UCSD-AML1 (cell line): Measurements from ENCODE around the gene EFTUD2.
A peak's percentile ranks its signal among the peaks of the same experiment; 100 is the strongest.
"Not testable (repeated sequence)": the region's sequence is repeated elsewhere in the genome, so short reads cannot be mapped to it uniquely, and the experiment has no call there.

Experiments used
- DNase-seq: peaks from one replicate; lab custom pipeline; 2025; ENCODE audit not compliant: unreplicated experiment; lab: John Stamatoyannopoulos, UW

Gene EFTUD2

GRCh38 chr17:44899074-44899782 lies at the start of gene EFTUD2:
EFTUD2 (minus strand) TSS chr17:44899445; CDS start chr17:44894521, 4,924 bp downstream.
- peak; percentile 91 for DNase-seq

- no peak for DNase-seq
Observed at GRCh38 chr17:44948315-44948795, 49.1 kb upstream of the EFTUD2 start.

GRCh38 chr17:44947461-44948314 lies 48.4 kb upstream of the EFTUD2 start, which contains the start of gene KIF18B:
KIF18B (minus strand) TSS chr17:44947773; CDS start chr17:44936344, 11,429 bp downstream.
- DNase-seq = peak; percentile 88

- DNase-seq = not testable (repeated sequence)
Observed at GRCh38 chr17:44945652-44946051, 46.4 kb upstream of the EFTUD2 start.

DNA sequence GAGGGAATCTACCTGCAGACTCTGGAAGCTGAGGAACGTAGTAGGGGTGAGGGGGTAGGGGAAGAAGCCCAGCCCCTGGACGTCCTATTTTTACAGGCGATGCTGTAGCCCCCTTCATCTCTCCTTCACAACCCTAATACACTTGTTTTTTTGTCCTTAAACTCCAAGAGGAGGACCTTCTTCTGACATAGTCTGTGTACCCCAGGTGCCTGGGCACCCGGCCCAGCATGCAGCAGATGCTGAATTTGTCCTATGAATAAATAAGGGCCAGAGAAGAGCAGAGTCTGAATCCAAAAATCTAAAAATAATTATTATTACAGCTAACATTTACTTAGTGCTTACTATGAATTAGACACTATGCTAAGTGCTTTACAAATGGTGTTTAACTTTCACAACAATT lies 43.2 kb upstream of the EFTUD2 start:
- no peak for DNase-seq

DNA sequence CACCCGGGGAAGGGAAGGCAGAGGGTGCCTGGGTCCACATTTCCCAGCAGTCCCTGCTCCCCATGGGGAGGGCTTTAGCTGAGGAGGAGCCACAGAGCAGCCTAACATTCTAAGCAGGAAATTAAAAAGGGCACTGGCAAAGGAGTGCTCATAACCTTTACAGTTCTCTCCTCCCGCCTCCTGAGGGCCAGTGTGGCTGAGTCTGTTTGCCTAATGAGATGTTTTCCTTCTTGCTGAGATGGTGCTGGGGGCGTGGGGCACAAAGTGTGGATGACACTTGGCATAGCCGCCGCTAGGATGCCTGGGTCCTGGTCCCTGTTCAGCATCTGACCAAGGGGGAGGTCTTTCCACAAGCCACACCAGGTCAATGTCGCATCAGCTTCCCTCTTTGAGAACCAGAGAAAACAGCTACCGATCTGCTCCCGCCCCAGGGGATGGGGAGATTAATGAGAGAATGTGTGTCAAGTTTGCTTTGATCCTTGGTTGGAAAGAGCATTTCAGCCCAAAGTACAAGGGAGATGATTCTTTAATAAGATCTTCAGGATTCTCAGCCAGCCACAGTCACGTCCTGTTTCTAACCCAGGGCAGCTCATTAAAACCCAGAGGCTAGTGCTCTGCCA lies 42.6 kb upstream of the EFTUD2 start:
- no peak for DNase-seq

GRCh38 chr17:44940768-44941167 lies 41.5 kb upstream of the EFTUD2 start:
- DNase-seq = no peak

GRCh38 chr17:44940317-44940716 lies 41.1 kb upstream of the EFTUD2 start:
- no peak for DNase-seq

DNA sequence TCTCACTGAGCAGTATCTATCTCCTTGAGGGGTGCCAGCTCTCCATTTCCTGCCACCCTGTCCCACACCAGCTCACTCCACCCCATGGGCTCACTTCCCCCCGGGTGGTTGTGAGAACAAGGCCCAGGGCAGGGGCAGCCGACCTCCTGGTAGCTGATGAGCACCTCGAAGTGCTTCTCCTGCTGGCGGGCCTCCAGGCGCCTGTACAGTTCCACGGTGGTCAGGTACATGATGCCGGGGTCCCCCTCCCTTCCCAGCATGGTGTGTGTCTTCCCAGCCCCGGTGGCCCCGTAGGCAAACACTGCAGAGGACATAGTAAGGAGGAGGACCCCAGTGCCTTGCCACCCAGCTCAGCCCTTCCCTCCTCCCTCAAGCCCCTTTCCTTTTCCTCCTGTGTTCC lies 35.9 kb upstream of the EFTUD2 start:
- no peak for DNase-seq

- DNase-seq = no peak
Observed at GRCh38 chr17:44934745-44935105, 35.5 kb upstream of the EFTUD2 start.

GRCh38 chr17:44933824-44934744 lies 34.8 kb upstream of the EFTUD2 start:
- DNase-seq = no peak

DNA sequence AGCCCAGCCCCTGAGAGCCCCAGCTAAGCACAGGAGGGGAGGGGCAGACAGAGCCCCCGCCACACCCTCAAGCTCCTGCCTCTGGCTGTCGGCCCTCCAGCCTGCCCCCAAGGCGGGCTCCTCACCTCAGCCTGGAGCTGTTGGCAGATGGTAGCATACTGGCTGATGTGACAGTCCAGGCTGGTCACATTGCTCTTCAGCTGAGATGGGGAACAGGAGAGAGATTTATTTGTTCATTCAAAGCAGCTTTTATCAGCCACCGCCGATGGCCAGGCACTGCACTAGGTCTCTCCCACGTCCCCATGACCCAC lies 33.5 kb upstream of the EFTUD2 start:
- DNase-seq = no peak

DNA sequence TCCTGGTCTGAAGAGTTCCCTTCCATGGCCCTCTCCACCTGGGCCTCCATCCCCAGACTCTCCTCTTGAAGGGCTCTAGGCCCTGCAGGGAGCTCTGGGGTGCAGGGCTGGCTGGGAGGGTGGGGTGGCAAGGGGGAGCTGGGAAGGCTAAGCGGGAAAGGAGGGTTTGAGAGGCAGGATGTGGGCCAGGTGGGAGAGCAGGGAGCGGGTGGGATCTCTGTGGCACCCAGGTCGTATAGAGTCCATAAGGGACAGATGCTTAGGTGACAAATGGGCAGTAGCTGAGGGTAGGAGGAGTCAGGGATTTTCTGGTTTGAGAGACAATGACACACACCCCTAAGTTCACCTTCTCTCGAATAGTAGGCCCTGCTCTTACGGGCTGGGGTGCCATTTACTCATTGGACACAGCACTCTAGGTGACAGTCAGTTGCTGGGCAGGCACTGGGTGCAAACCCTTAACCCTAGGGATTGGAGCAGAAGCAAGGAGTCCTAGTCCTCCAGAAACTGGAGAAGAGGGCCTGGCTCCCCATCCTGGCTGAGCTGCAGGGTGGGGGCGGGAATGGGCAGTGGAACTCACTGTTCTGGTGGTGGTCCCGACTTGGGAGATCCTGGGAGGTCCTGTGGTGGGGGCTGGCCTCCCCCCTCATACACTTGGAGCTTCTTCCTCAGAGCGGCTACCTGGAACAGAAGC lies 33.0 kb upstream of the EFTUD2 start:
- no peak for DNase-seq

- DNase-seq = no peak
Observed at GRCh38 chr17:44931376-44931775, 32.1 kb upstream of the EFTUD2 start.

DNA sequence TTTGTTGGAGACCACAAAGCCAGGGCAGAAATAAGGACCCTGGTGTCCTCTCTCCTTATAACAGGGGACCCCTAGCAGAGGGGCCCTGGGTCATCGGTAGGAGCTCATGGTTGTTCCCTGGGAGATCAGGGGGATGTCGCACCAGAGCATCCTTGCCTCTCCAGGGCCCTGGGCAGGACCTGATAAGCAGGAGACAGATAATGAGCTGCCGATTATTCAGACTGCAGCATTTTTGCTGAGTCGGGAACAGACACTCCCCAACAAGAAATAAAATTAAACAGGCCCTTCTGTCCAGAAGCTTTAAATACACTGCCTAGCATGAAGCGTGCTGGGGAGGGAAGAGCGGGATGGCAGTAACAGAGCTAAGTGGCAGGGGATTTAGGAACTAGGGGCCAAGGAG lies 31.4 kb upstream of the EFTUD2 start:
- DNase-seq = no peak

GRCh38 chr17:44928950-44929720 lies 29.9 kb upstream of the EFTUD2 start:
- no peak for DNase-seq

DNA sequence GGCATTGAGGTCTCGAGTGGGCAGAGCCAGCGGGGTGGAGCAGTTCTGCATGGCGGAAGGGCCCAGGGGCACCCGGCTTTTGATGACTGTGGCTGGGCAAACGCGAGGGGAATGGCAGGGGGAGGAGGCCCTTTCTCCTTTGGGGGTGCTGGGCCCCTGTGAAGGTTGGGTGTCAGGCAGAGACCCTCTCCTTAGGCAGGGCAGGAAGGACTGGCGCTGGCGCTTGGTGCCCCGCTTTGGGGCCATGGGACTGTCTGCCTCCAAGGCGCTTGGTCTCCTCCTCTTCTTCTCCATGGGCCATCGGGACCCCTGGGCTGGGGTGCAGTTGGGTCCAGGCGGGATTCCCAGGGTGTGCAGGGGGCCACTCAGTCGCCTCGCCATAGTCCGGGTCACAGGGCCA lies 28.9 kb upstream of the EFTUD2 start:
- DNase-seq = no peak

DNA sequence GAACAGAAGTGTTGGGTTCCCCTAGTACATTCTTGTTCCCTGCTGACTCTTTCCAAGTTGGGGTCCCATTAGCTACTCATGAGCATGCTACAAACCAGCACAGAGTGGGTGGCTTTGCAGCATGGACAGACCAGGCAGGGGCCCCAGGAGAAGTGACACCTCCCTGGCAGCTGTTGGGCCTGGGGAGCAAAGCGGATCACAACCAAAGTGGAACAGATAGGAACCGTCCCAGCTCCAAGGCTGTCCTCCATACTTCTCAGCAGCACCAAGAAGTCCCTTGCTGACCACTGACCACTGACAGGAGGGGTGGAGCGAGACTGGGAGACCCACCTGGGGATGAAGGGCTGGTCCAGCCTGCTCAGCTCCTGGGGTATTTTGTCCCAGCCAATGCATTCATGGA lies 28.5 kb upstream of the EFTUD2 start:
- DNase-seq = no peak

DNA sequence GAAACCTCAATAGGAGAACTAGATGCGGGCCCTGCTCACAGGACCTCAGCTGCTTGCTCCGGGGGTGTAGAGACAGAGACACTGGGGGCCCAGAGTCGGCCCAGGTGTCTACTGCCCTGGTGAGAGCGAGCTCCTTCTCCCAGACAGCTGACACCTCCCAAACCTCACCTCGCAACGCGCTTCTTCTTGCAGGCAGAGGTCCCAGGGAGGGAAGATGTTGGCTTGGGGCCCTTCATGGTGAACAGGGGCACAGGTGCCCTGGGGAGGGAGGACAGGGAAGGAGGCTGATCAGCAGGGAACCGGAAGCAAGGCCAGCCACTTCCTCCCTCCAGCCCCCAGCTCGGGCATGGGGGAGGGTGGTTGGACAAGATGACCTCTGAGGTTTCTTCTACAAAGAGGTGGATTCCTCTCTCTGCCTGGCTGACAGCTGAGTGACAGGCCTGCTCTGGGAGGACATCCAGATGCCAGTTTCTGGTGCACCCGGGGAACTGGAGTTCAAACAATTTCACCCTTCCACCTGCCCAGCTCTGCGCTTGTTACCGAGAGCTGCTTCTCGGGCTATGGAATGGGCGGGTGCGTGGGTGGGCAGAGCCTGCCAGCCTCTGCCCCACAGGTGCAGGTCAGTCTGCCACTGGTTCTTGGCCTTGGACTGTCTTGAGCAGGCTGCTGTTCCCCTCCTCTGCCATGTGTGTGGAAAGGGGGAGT lies 27.7 kb upstream of the EFTUD2 start:
- DNase-seq = no peak
